CD4-positive, alpha-beta T cell treated with Interleukin-2 at 100 ng/mL for 4 hours (primary cell): ENCODE results near the gene CAPZA1.

Experiments used
- DNase-seq: peaks from one replicate; pipeline ENCODE4 v3.0.0-alpha.2; 2020; ENCODE audit warnings: low spot score

CAPZA1 gene

DNA sequence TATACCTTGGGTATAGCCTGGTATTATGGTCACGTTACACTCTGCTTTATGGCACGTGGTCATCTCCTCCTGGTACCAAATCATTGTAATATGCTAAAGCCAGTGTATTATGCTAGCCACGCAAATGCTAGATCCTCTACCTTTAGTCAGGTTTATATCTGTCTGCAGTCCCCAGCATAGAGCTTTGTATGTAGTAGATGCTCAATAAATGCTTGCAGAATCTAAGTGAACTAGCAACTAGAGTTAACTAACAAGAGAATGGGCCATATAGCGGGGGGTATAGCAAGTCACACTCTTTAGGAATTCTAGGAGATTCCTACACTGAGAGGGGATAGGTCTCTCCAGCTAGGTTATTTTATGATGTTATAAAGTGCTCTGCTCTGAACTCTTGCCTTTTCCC, 57.9 kb downstream of the CAPZA1 start:
- no peak for DNase-seq

DNA sequence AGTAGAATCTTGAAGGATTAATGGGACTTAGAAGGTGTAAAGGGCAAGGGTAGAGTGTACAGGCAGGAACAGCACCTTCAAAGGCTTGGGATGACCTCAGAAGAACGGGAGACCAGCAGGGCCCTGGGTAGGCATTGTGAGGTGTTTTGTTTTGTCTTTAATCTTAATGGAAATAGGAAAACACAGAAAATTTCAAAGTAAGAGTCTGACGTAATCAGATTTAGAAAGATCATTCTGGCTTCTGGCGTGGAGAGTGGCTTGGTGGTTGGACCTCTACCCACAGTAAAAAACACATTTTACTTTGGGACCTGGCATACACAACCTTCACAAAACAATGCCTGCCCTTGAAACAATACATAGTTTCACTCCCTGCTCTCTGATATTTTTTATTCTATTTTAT, 59.0 kb downstream of the CAPZA1 start:
- DNase-seq: no peak

GRCh38 chr1:112685913-112686312, 66.3 kb downstream of the CAPZA1 start:
- DNase-seq: no peak

DNA sequence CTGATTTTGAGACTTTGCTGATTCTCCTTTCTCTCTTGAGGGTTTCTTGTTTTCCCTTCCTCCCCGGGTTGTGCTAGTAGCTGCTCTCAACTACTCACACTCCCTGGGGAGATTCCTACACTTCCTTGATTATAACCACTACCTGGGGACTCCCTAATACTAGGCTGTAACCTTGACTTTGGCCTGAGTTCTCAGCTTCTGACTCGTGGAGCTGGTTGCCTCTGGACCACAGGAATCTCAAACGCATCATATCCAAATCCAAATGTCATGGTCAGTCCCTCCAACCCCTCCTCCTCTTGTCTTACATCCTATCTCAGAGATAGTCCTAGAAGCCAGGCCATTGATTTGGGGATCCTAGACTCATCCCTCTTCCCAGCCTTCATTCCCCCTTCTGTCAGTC, 66.8 kb downstream of the CAPZA1 start:
- DNase-seq: no peak

GRCh38 chr1:112686835-112687234, 67.2 kb downstream of the CAPZA1 start:
- DNase-seq: no peak

GRCh38 chr1:112687361-112687760, 67.7 kb downstream of the CAPZA1 start:
- no peak for DNase-seq

DNA sequence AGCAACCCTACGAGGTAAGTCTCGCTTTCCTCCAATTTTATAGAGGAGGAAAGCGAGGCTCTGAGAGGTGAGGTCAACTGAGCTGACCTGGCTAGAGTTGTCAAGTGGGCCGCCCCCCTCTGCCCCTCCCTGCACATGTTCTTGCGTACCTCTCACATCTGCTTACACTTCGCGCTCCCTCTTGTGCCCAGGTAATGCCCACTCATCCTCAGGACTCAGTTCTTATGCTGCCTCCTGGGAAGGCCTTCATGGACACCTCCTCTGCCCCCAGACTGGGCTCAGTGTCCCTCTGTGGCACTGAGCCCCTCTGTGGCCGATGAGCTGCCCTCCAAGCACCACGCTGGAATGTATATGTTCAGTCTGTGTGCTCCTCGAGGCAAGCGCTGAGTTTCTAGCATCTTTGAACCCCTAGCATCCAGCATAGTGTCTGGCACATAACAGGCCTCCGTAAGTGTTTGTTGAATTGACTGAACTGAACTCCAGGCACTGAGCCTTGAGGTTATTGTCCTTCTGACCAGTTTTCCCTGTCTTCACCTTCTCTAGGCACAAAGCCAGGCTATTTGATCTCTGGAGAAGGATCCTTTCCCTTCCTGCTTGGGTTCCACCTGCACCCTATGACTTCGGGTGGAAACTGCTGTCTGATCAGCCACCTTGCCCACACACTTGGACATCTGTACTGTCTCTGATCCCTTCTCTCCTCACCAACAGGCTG, 68.3 kb downstream of the CAPZA1 start:
- DNase-seq: no peak

GRCh38 chr1:112688781-112689193, 69.2 kb downstream of the CAPZA1 start:
- DNase-seq: no peak

- no peak for DNase-seq
Observed at GRCh38 chr1:112689196-112689841, 69.7 kb downstream of the CAPZA1 start.

DNA sequence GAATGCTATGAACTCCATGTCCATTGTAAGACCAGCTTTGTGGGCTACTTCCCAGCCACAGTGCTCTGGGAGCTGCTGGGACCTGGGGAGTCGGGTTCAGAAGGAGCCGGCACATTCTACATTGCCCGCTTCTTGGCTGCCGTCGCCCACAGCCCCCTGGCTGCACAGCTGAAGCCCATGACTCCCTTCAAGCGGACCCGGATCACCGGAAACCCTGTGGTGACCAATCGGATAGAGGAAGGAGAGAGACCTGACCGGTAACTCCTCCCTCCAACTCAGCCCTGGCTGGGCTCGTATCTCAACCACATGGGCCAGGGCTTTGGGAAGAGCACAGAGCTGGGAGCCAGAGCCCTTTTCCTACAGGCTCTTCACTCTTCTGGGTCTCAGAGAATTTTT, 70.2 kb downstream of the CAPZA1 start:
- DNase-seq: no peak

DNA sequence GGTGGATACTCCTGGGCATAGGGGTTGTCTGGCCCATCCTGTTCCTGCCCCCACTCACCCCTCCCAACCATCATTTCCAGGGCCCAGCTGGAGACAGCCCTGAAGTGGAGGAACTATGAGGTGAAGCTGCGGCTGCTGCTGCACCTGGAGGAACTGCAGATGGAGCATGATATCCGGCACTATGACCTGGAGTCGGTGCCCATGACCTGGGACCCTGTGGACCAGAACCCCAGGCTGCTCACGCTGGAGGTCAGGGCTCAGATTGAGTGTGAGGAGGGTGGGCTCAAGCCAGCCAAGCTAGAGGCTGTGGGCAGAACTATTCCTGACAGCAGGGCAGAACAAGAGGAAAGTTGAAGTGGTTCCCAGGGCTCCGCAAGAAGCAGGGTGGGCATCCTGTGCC, 73.0 kb downstream of the CAPZA1 start:
- no peak for DNase-seq

DNA sequence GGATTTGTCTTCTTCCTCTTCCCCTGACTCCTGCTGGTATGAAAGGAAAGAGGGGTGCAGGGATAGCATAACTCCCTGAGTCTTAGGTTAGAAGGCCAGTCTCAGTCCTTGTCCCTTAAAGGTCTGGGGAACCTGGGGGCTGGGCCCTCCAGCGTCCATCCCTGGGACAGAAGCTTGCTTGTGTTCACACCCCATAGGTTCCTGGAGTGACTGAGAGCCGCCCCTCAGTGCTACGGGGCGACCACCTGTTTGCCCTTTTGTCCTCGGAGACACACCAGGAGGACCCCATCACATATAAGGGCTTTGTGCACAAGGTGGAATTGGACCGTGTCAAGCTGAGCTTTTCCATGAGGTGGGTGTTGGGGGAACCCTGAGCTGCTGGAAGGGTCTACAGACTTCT, 74.2 kb downstream of the CAPZA1 start:
- no peak for DNase-seq

- no peak for DNase-seq
Observed at GRCh38 chr1:112694363-112694929, 74.8 kb downstream of the CAPZA1 start.

DNA sequence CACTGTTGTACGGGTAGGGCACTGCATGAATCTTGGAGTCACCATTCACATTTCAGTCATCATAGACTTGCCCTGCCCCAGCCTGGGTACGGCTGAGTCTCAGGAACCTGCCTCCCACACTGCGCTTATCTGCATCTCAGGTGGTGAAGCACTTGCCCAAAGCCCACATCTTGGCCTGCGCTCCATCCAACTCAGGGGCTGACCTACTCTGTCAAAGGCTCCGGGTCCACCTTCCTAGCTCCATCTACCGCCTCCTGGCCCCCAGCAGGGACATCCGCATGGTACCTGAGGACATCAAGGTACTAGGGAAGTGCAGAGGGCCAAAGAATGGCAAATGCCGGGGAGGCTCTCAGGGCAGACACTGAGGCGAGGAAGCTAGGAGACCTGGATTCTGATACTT, 75.6 kb downstream of the CAPZA1 start:
- DNase-seq: no peak

- DNase-seq: no peak
Observed at GRCh38 chr1:112696578-112697314, 77.1 kb downstream of the CAPZA1 start.

GRCh38 chr1:112697781-112698201, 78.2 kb downstream of the CAPZA1 start:
- no peak for DNase-seq

GRCh38 chr1:112698366-112699310, 79.0 kb downstream of the CAPZA1 start:
- DNase-seq: no peak

GRCh38 chr1:112699425-112700144, 80.0 kb downstream of the CAPZA1 start:
- no peak for DNase-seq

DNA sequence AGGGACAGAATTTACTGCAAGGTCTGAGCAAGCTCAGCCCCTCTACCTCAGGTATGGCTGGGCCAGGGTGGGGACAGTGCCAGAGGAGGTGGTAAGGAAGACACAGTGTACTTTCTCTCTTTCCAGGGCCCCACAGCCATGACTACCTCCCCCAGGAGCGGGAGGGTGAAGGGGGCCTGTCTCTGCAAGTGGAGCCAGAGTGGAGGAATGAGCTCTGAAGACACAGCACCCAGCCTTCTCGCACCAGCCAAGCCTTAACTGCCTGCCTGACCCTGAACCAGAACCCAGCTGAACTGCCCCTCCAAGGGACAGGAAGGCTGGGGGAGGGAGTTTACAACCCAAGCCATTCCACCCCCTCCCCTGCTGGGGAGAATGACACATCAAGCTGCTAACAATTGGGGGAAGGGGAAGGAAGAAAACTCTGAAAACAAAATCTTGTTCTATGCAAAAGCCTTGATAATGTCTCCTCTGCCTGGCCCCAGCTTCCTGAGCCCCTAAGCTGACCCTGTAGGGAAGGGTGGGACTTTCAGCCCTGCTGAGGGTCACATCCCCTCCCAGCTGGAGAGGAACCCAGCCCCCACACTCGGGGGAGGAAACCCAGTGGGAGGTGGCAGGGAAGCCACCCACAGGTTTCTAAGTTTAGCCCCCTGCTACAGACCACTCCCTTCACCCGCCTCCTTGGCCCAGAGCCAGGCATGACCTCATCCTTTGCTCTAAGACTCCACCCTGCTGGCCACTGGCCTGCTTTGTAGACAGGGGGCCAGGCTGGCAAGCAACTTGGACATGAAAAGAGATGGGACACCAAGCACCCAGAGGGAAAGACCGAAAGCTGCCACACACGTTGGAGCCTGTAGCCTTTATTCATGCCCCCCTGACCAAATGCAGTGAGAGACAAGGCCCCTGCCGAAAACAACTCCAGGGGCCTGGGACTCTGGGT, 80.9 kb downstream of the CAPZA1 start:
- peak; percentile 75 for DNase-seq
